Spleen (tissue), 11 donors: ENCODE measurements around the gene CYP4F11. TPM values are rescaled to one million over a fixed set of nuclear protein-coding genes. Genes with fewer than 3 reads are reported as not detected.

Experiments
- DNase-seq: peaks from one replicate; pipeline ENCODE4 v3.0.0-alpha.2; 2020
- H3K27ac ChIP-seq, 8 donors: fragments of 200-600 bp; sonication (generic) in 7 of 8; 1 replicate in 4 of 8; 2 replicates in 4 of 8; pipeline versions ENCODE4 v1.5.0 to v1.8.0; 2016 to 2021; ENCODE audit warnings: inconsistent platforms in 4 of 8, mild to moderate bottlenecking in 4 of 8, moderate library complexity in 1 of 8
- H3K27me3 ChIP-seq, 7 donors: fragments of 200-600 bp; sonication (generic) in 6 of 7; replicated peaks in 1 of 7; 1 replicate in 4 of 7; 2 replicates in 3 of 7; pipeline versions ENCODE4 v1.5.0 to v1.8.0; 2016 to 2021; ENCODE audit warnings: inconsistent platforms in 3 of 7, mild to moderate bottlenecking in 1 of 7
- H3K36me3 ChIP-seq, 6 donors: fragments of 200-600 bp; sonication (generic) in 5 of 6; 1 replicate in 4 of 6; 2 replicates in 2 of 6; pipeline versions ENCODE4 v1.5.0 to v1.8.0; 2016 to 2021; ENCODE audit warnings: inconsistent platforms in 2 of 6
- H3K4me1 ChIP-seq, 6 donors: fragments of 200-600 bp; sonication (generic) in 5 of 6; 1 replicate in 3 of 6; 2 replicates in 3 of 6; pipeline versions ENCODE4 v1.5.0 to v1.8.0; 2016 to 2021; ENCODE audit warnings: inconsistent platforms in 3 of 6
- H3K4me3 ChIP-seq, 8 donors: fragments of 200-600 bp; sonication (generic) in 7 of 8; 1 replicate in 4 of 8; 2 replicates in 4 of 8; pipeline versions ENCODE4 v1.5.0 to v1.8.0; 2016 to 2021; ENCODE audit warnings: inconsistent platforms in 4 of 8, mild to moderate bottlenecking in 4 of 8, moderate library complexity in 2 of 8
- H3K9me3 ChIP-seq, 8 donors: fragments of 200-600 bp; sonication (generic) in 7 of 8; 1 replicate in 4 of 8; 2 replicates in 4 of 8; pipeline versions ENCODE4 v1.5.0 to v1.8.0; 2016 to 2021; ENCODE audit warnings: inconsistent platforms in 4 of 8
- CTCF ChIP-seq, 11 experiments: fragments of 200-600 bp in 7 of 11; fragments of 450-650 bp in 4 of 11; sonication (generic) in 4 of 11; IDR thresholded peaks in 8 of 11; conservative IDR thresholded peaks in 3 of 11; 1 replicate in 7 of 11; 2 replicates in 4 of 11; pipeline versions ENCODE4 v1.4.0 to v1.8.0; 2016 to 2021; ENCODE audit warnings: antibody characterized with exemption in 11 of 11, inconsistent platforms in 4 of 11, mild to moderate bottlenecking in 1 of 11
- POLR2A ChIP-seq, 3 donors: fragments of 450-650 bp; IDR thresholded peaks; one replicate each; pipeline ENCODE4 v1.5.1; 2017; ENCODE audit warnings: antibody characterized with exemption in 3 of 3, mild to moderate bottlenecking in 1 of 3
- POLR2AphosphoS5 ChIP-seq, 3 donors: sonication (generic); formaldehyde crosslinking; IDR thresholded peaks; one replicate each; pipeline ENCODE4 v1.5.1; 2017; ENCODE audit warnings: antibody characterized with exemption in 3 of 3
- WGBS, 5 donors: extraction: QIAGEN DNeasy Blood & Tissue Kit in 3 of 5; methylation state at CpG; one replicate each; pipeline versions ENCODE4 v1.1.5 to v1.1.7; 2013 to 2018; 5-methylcytosine and 5-hydroxymethylcytosine counted together
- intact Hi-C: fragments of 100-400 bp; cut with DNase I; formaldehyde crosslinking; loops from one replicate; pipeline ENCODE4 v1.15.0; 2023; ENCODE audit warnings: low total_unique reads
- polyA plus RNA-seq, 3 donors: library from polyadenylated mRNA; stranded (reverse); fragments of 200-250 nt; gene quantifications; one replicate each; pipeline ENCODE4 v1.2.1, GENCODE V29; 2013
- total RNA-seq, 7 donors: library from RNA; depleted of rRNA in 3 of 7; stranded (reverse); fragments of >200 nt in 3 of 7; fragmentation: NEBNext Ultra II Directional in 4 of 7; extraction: Animal tissue kit (Norgen Biotek cat#: 25700) in 4 of 7; gene quantifications; one replicate each; pipeline versions ENCODE4 v1.1.0 to v1.2.1, GENCODE V29; 2016 to 2021
- donor health status: healthy with polysubstance abuse.
- donor health status: DM: no; HTN: no; CAD: no; lungs with moderate emphysema.
- donor health status: DM: no; HTN: no; CAD: no.
- donor health status: Bipolar disorder and iron deficiency.
- donor health status: healthy.
- donor health status: DM: no; HTN: no; CAD: no.
- donor health status: DM: yes; HTN: yes; CAD: no.

CYP4F11 gene
- total and polyA plus RNA-seq, 10 donors = 0.07 to 4.9 (median 1.7) TPM; not detected in 2

GRCh38 chr19:15964231-15964630, 29.9 kb upstream of the CYP4F11 start:
- TF ChIP-seq CTCF (IDR thresholded peaks at IDR 0.05 in 8 of 11, conservative IDR thresholded peaks at IDR 0.05 in 3 of 11) (no peak), POLR2A (IDR thresholded peaks at IDR 0.05) (no peak), POLR2AphosphoS5 (IDR thresholded peaks at IDR 0.05) (no peak)
- no peak for DNase-seq
- Histone ChIP-seq H3K4me3 (no peak overlapping the region), H3K9me3 (peaks cover 0 to 10% (median 0%) of the 10 kb centered on the region in 8 donors), H3K27me3 (peaks cover 0 to 62% (median 0%) of the 10 kb centered on the region in 7 donors), H3K36me3 (no peaks in the 10 kb centered on the region), H3K27ac (no peak overlapping the region), H3K4me1 (no peaks in the 10 kb centered on the region)
- 64 to 84% (median 78%) methylated on average over 2 of the region's 2 CpGs for WGBS, 5 donors
- intact Hi-C loops = no loop called here

- no peaks in the 10 kb centered on the region for H3K4me1 ChIP-seq
- peaks cover 0 to 10% (median 0%) of the 10 kb centered on the region in 8 donors for H3K9me3 ChIP-seq
- no peak for TF ChIP-seq CTCF (IDR thresholded peaks at IDR 0.05 in 8 of 11, conservative IDR thresholded peaks at IDR 0.05 in 3 of 11)
- TF ChIP-seq POLR2A (IDR thresholded peaks at IDR 0.05) = no peak
- no peak for TF ChIP-seq POLR2AphosphoS5 (IDR thresholded peaks at IDR 0.05)
- H3K27me3 ChIP-seq = peaks cover 0 to 73% (median 0%) of the 10 kb centered on the region in 7 donors
- H3K27ac ChIP-seq = no peak overlapping the region
- H3K36me3 ChIP-seq = no peaks in the 10 kb centered on the region
- DNase-seq = no peak
- intact Hi-C loops = no loop called here
- WGBS, 5 donors = 71 to 80% (median 74%) methylated on average over 5 to 6 of the region's 6 CpGs
- H3K4me3 ChIP-seq = no peak overlapping the region
Measured at GRCh38 chr19:15962319-15962718, 28.0 kb upstream of the CYP4F11 start.

- WGBS, 5 donors = 79 to 85% (median 84%) methylated on average over 6 of the region's 6 CpGs
- Histone ChIP-seq H3K27me3 (peaks cover 0 to 55% (median 30%) of the 10 kb centered on the region in 7 donors), H3K36me3 (no peaks in the 10 kb centered on the region), H3K27ac (no peak overlapping the region), H3K9me3 (peaks cover 0 to 2% (median 0%) of the 10 kb centered on the region in 8 donors), H3K4me1 (no peaks in the 10 kb centered on the region), H3K4me3 (no peak overlapping the region)
- TF ChIP-seq CTCF (IDR thresholded peaks at IDR 0.05 in 8 of 11, conservative IDR thresholded peaks at IDR 0.05 in 3 of 11) = no peak
- TF ChIP-seq POLR2A (IDR thresholded peaks at IDR 0.05) = no peak
- no peak for TF ChIP-seq POLR2AphosphoS5 (IDR thresholded peaks at IDR 0.05)
- no peak for DNase-seq
- intact Hi-C loops = no loop called here
Measured at GRCh38 chr19:15954820-15955219, 20.5 kb upstream of the CYP4F11 start.

- no peak for DNase-seq
- TF ChIP-seq CTCF (IDR thresholded peaks at IDR 0.05 in 8 of 11, conservative IDR thresholded peaks at IDR 0.05 in 3 of 11) = no peak
- TF ChIP-seq POLR2A (IDR thresholded peaks at IDR 0.05) = no peak
- no peak for TF ChIP-seq POLR2AphosphoS5 (IDR thresholded peaks at IDR 0.05)
- intact Hi-C loops = no loop called here
- Histone ChIP-seq H3K4me3 (no peak within 1 kb of the TSS), H3K9me3 (peaks cover 3 to 37% (median 22%) of the 10 kb centered on the region in 8 donors), H3K27ac (no peak within 1 kb of the TSS), H3K4me1 (no peaks in the 10 kb centered on the region), H3K36me3 (no peaks in the 10 kb centered on the region), H3K27me3 (peaks cover 0 to 20% (median 5%) of the 10 kb centered on the region in 7 donors)
Measured at GRCh38 chr19:15948223-15949058, 14.1 kb upstream of the CYP4F11 start, which contains the start of gene OR10H4. Gene OR10H4, plus strand, starts transcription at chr19:15949008. Its CDS starts 0 bp downstream, at chr19:15949008.
